ENCODE data around the gene SHC3.

SHC3 gene

DNA sequence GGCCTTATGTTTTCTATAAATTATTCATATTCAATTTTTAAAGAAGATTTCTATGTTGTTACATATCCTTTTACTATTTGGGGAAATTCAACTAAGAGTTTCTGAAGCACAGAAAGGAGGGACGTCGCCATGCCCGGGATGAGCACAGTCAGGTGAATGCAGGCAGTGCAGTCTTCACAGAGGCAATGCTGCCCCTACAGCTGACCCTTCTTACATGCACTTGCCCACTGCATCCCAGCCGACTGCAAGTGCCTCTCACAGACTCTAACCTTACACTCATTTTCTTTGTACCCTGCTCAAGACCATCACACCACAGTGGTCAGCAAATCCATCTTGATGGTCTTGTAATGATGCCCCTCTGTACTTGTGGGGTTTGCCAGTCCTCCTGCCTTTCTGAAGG lies 73.8 kb downstream of the SHC3 start:
- DNase-seq: no peak

DNA sequence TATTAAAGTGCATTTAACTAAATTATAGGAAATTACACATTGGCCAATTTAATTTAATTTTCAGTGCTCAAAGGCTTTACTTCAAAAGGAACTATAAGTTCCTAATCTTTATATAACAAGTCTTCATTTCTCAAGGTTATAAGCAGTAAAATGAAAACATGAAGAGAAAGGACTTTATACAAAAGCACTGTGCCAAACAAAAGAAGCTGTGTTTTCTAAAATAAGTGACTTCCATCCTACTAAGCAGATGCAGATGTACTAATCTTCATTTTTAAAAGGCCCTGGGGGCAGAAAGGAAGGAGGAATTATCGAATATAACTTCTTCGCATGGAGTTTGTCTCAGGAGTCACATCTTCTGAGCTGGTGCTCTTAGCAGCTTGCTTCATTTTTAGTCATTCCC lies 81.4 kb downstream of the SHC3 start:
- DNase-seq: no peak

DNA sequence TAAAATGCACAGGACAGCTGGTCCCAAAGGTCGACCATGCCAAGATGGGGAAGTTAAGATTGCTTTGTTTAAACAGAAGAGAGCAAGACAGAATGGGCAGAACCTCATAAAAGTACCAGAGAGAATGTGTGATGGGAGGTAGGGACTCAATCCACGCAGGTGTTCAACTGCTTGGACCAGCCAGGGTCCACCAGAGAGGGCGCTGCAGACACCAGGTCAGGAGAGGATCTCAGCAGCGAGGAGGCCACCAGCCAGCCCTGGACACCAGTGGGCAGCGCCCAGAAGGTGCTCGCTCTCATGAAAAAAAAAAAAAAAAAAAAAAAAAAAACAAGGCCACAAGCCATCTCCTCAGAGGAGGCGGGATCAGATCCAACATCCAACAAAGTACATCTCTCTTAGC lies 81.8 kb downstream of the SHC3 start:
- DNase-seq: no peak

DNA sequence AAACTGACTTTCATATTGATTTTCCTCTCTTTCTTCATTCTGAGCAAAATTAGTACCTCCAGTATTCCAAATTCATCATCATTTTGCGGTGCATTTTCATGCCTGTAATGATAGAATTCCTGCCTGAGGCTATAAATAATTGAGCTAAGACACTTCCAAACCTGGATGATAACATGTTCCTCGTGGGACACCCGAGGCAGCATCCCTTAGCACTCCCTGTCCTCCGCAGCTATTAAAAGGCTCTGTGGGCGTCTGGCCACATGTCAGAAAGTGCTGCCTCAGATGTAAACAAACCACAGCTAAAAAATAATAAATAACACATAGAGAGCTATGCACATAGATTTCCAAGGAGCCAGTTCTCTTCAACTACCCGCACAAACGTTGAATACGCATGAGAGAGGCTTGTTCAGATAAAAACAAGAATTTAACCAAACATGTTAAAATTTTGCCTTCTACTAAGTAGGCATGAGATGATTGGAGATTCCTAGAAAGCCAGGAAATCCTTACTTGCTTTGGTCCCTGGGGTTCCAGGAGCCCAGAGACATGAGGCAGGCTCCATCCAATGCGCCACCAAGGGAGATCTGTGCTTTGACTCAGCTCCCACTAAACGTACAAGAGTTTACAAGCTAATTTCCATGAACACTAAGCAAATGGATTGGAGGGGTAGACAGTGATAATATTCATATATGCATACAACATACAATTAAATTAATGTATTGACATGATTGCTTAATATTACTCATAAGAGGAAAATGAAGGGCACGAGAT lies 82.7 kb downstream of the SHC3 start:
- no peak for DNase-seq

DNA sequence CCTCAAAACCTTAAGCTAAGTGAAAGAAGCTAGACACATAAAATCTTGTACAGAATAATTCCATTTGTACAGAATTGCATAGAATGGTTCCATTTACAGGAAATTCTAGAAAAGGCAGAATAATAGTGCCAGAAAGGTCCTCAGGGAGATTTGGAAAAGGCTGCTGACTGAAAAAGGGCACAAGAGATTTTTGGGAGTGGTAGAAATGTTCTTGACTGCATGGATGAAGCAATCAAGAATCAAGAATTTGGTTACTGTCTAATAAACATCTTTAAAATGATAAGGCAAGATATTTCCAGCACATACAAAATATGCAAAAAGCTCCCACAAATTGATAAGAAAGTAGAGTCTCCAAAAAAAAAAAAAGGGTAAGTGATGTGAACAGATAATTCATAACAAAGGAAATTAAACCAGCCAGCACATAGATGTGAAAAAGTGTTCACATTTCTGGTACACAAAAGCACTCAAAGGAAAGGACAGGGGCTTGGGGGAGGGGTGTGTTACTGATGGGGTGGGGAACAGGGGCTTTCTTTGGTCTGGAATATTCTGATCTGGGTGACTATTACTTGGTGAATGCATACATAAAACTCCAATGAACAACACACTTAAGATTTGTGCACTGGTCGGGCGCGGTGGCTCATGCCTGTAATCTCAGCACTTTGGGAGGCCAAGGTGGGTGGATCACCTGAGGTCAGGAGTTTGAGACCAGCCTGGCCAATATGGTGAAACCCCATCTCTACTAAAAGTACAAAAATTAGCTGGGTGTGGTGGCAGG lies 85.2 kb downstream of the SHC3 start:
- DNase-seq: no peak

DNA sequence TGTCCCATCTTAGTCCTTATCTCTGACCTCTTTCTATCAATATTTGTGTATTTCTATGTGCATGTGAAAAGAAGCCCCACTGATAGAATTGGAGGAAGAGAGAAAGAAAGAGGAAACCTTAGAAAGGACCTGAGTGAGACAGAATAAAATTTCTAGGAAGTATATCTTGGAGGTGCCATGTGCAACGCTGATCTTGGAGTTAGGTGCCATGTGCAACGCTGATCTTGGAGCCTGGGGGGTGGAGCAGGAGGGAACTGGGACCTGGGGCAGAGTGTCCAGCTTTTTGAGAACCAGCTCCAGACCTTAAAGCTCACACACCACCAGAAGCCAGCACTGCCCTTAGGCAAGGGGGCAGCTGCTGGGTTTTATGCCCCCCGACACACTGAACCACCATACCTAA lies 89.4 kb downstream of the SHC3 start:
- DNase-seq: no peak

DNA sequence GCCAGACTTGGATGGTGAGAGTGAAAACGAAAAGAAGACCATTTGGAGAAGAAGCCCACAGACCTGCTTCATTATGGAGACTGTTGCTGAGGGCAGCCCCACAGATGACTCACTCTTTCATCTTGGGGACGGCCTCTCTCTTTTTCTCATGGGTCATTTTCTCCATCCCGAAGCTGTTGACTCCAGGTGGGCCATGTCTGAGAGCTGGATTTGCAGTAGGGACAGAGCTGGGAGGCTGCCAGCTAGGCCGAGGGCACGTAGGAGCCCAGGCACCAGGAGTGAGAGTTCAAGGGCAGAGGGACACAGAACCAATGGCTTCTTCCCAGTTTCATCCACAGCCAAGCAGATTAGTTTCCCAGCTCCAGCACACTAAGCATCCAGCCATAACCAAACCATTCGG lies 95.0 kb downstream of the SHC3 start:
- DNase-seq: no peak

DNA sequence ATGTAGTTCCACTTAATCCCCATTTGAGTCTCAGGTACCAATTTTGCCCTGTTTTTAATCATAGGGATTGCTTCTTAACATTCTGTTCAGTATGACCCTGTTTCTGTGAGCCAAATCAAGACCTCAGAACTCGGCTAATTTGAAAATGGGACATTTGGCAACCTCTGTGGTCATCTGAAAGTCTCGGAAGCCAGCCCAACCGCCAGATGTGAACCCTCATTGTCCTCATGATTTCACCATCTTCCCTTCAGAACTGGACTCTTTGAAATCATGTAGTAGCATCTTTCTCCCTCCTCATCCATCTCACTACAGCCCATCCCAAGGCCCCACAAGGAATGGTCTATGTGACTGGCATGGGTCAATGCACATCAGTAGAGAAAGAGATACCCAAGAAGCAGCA lies 98.4 kb downstream of the SHC3 start:
- DNase-seq: no peak

DNA sequence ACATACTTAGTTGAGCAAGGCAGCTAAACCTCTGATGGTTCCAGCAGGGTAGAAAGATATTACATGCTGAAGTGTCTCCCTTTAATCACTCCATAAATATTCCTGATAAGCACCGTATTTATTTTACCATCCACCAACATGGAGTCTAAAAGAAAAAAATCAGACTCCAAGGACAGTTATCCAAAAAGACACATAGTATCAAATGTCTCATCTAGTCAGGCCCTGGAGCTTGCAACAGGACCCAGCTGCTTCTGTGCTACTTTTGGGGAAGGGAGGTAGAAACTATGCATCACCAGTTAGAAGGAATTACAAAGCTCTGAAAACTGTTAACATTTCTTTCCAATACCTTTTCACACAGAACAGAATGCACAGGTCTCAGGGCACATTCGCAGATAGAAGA lies 99.2 kb downstream of the SHC3 start:
- DNase-seq: no peak

DNA sequence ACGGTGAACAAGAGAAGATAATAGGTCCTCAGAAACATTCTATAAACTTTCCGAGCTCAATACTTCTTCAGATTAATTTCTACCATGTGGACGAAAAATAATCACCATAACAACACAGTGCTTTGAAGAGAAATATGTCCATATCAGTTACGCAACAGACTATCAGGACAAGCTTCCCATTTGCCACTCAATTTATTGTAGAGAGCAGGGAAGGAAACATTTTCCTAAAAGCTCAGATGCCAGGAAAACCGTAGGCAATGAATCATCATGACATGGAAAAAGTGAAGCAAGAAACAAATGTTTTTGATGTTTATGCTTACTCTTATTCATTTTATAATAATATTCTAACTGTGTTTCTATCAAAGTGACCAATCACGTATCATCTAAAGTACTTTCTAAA lies 99.8 kb downstream of the SHC3 start:
- no peak for DNase-seq

DNA sequence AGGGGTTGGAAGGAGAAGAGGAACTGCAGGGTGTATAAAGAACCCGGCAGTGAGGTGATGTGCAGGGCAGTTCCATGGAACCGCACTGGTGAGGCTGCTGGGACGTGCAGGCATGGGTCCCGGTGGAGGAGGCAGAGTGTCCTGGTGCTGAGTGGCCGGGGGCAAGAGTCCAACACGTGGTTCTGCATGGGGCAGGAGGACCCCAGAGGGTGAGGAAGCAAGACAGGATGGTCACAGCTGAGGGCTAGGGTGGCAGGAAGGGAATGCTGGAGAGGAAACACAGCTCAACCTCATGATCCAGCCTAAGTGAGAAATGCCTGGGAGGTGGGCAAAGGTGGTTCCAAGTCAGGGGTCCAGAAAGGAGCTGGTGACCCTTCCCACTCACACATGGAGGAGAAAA lies 100.2 kb downstream of the SHC3 start:
- DNase-seq: no peak

DNA sequence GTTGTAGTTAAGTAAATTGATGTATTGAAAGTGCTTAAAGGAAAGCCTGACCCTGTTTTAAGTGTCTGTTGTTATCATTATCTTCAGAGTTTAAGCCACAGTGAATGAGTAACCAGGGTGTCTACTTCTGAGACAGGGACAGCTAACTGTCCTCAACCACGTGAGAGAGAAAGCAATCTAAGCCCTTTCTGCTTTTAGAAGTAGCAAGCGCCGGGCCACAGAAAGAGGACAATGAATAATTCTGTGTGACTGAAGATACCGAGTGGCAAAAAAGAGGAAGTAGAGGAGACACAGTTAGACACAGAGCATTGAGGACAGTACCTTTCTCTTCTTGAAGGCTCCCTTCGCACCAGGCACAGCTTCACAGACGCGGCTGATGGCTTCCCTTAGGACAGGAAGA lies 101.1 kb downstream of the SHC3 start:
- DNase-seq: no peak

DNA sequence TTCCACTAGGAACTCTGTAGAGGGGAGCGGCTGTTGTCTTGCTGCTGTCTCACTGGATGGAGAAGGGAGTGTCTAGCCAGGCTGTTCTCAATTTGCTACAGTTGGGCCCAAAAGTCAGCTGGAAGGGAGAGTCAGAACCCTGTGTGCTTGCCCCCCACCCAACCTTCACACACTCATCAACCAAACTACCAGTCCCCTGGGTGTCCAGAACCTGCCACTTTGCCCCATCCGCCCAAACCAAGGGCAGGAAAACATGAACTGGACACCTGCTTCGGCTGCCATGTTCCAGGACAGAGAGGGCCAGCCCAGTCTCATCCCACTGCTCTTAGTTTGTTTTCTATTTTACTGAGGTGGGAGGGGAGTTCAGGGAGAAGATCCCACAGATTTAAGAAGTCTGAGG lies 105.2 kb downstream of the SHC3 start:
- DNase-seq: no peak

DNA sequence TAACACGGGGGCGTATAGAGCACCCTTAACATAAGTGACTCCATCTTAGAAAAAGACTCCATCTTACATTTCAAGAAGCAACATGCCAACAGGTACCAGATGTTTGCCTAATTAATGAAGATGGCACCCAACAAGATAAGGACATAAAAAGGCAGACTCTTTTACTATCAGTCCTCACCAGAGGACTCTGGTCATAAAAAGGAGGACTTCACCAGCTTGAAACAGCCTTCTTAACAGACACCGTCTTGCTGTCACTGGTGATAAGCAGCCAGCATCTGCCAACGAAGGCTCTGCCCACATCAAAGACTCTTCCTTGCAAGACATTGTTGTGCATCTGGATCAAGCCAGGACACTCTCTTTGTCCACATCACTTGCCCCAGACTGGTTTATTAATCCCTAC lies 107.0 kb downstream of the SHC3 start:
- no peak for DNase-seq

DNA sequence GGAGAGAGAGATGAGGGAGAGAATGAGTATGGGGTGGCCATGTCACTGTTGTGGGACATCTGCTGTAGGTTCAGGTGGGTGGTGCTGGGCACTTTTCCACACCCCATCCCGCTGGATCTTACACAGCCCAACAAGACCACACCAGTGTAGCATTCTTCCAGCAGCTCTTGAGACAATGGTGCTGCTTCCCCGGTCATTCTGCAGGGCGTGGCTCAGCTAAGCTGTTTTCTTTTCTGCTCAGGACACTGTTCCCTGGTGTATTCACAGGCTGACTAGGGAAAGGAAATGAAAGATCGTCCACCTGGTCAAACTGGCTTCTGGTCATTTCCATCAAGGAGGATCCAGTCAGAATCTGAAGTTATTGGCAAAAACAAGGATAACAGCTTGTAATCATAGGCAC lies 111.8 kb downstream of the SHC3 start:
- DNase-seq: no peak

DNA sequence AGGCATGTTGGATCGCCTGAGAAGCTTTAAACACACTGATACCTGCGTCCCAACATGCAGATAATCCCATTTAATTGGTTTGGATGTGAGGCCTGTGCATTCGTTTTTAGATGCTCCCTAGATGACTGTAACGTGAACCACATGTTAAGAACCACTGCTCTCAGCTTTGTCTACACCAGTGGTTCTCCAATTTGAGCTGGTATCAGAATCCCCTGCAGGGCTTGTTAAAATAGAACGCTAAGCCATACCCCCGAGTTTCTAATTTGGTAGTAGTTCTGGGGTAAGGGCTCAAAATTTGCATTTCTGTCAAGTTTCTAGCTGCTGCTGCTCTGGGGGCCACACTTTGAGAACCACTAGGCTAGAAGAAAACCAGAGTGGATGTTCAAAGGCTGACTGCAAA lies 112.7 kb downstream of the SHC3 start:
- DNase-seq: no peak

DNA sequence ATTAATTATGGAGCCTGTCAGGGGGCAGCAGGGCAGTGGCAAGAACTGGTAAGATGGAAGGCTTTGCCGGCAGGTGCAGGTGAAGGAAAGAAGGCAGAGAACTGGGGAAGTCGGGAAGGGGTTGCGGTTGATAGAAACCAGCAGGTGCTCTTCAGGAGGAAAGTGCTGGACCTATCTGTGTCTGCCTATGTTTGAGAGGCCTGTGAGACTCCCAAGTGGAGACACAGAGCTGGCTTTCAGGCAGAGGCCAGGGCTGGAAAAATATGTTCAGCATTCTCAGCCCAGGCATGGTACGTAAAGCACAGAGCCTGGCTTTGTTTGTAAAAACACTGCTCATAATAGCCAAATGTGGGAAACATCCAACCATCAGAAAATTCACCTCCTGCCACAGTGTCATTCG lies 117.8 kb downstream of the SHC3 start:
- no peak for DNase-seq

DNA sequence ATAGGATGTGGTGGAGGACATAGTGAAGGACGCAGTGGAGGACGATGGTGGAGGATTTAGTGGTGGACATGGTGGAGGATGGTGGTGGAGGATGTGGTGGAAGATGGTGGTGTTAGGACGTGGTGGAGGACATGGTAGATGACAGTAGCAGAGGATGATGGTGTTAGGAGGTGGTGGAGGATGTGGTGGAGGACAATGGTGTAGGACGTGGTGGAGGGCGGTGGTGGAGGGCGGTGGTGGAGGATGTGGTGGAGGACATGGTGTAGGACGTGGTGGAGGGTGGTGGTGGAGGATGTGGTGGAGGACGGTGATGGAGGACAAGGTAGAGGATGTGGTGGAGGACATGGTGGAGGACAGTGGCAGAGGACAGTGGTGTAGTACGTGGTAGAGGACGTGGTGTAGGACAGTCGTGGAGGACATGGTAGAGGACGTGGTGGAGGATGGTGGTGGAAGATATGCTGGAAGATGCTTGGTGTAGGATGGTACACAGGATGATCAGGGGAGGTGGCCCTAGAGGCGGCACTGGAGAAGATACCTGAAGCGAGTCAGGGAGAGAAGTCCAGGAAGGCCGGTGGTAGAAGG lies 118.6 kb downstream of the SHC3 start:
- no peak for DNase-seq

DNA sequence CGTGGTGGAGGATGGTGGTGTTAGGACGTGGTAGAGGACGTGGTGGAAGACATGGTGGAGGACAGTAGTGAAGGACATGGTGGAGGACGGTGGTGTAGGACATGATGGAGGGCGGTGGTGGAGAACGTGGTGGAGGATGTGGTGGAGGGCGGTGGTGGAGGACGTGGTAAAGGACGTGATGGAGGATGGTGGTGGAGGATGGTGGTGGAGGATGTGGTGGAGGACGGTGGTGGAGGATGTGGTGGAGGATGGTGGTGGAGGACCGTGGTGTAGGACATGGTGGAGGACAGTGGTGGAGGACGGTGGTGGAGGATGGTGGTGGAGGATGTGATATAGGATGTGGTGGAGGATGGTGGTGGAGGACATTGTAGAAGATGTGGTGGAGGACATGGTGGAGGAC lies 119.7 kb downstream of the SHC3 start:
- DNase-seq: no peak

DNA sequence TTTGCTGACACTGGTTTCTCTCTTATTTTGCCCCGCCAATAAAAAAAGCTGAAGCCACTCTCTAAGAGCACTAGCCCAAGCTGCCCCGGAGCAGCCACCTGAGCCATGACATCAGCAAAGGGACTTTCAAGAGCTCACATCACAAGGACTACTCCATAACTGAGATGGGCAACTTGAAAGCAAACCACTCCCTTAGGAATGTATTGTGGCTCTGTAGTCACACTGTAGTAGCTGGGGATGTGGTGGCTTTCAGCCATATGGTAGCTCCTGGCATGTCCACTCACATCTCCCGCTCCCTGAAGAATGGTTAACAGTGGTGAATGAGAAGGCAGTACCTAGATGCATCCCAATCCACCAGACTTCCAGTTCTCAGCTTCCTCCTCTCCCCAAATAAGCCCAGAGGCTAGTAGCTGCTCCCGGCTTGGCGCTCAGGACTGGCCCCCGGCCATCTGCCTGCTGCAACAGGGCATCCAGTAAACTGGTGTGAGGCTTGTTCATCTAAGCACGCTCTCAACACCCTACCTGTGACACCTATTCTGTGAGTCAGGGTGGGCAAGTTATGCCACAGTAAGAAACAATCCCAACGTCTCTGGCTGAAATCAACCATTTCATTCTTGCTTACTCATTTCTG lies 123.6 kb downstream of the SHC3 start:
- DNase-seq: no peak

DNA sequence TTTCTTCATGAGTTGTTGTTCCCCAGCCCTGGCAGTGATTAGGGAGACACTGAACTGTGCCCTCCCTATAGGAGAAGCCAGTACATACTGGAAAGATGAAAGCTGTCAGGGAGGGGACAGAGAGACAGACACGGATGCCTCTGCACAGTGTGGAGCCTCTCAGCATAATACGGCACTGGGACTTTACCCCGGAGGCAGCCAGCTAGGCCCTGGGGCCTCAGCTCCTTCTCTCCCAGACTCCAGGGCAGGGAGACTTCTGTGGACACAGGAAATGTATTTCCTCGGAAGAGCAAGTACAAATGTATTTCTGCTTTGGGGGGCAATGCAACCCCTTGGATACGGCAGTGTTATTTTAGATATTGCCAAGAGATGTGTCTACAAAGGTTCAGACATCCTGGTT lies 125.3 kb downstream of the SHC3 start:
- no peak for DNase-seq

DNA sequence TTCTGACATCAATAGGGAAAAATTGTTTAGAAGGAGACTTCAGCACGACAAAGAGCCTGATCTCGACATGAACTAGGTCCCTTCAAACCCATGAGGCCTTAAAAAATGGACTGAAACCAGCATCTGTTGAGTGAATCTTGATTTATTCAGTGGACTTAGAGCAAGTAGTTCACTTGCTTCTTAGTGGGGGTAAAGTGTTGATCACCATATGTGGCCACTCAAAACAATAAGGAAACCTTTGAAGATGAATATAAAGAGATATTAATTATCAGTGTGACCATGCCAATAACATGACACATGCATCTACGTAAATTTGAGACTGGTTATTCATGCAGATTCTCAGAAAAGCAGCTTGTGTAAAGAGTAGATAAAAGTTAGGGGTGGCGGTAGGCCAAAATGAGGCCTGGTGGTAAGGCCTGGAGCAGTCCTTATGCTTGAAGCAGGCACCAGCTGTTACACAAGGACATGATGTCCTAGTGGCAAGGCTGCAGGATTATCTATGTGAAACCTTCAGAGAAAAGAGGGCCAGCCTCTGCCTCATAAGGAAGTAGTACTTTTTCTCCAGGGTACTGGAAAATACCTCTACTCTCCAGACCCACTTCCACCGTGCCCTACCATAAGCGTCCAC lies 126.0 kb downstream of the SHC3 start:
- DNase-seq: no peak

DNA sequence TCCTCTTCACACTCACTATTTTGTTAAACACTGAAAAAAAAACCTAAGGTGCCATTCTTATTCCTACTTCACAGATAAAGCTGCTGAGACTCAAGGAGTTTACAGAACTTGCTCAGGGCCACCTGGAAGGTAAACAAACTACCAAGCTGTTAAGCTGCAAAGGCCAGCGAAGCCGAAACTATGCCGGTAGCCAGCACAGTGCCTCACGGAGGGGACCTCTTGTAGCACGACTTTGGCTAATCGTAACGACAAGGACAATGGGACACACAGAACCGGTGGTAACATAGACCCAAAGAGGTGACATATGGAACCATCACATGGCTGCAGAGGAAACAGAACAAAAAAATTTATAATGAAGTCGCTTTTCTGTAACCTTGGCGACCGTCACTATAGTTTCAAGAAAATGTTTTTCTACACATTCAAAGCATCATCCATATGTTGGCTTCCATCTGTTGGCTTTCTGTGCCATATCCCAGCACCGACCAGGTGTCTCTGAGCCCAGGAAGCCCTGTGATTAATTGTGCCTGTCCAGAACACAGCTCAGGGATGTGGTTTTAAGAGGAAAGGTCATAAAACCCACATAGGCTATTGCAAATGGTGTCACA lies 127.1 kb downstream of the SHC3 start:
- DNase-seq: no peak
